ENCODE data around the gene ETV3.
"Not testable (repeated sequence)": the region's sequence is repeated elsewhere in the genome, so short reads cannot be mapped to it uniquely, and the experiment has no call there.

ETV3 gene

DNA sequence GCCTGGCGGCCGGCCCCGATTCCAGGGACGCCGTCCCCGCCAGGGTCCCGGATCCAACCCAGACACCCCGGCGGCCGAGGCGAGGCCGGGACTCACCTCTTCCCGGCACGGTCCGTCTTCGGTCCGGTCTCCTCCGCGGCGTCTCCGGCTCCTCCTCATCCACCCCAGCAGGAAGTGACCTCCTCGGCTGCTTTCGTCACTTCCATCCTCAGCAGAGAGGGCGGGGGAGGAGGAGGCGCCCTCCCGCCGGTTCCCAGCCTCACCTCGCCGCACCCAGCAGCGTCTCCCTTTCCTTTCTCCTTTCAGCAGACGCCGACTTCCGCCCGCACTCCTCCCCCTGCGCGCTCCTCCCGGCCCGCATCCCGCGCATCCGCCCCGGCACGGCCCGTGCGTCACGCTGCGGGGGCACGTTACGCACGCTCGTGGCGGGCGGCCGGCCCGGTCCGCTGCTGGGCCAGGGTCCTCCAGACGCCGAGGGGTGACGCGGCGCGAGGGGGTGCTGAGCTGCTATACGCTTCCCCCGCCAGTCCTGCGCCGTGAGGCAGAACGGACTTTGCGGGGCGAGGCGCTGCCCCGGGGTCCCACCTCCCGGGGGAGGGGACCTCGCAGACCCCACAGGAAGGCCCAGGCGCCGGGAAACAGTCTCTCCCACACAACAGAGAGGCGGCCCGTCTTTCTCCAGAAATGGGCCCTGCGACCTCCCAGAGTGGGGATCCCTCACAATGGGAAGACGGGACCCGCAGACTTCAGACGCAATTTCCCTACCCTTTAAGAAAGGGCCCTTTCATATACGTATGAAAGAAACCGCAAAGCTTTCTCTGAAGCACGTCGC, at the start of gene ETV3:
TSS of gene ETV3 (minus strand) at position 176 of the 832 bp plus-strand sequence. CDS start 2,043 bp downstream, outside the sequence.
- peak; percentile 60 for DNase-seq (ENCODE audit: low read depth)

DNA sequence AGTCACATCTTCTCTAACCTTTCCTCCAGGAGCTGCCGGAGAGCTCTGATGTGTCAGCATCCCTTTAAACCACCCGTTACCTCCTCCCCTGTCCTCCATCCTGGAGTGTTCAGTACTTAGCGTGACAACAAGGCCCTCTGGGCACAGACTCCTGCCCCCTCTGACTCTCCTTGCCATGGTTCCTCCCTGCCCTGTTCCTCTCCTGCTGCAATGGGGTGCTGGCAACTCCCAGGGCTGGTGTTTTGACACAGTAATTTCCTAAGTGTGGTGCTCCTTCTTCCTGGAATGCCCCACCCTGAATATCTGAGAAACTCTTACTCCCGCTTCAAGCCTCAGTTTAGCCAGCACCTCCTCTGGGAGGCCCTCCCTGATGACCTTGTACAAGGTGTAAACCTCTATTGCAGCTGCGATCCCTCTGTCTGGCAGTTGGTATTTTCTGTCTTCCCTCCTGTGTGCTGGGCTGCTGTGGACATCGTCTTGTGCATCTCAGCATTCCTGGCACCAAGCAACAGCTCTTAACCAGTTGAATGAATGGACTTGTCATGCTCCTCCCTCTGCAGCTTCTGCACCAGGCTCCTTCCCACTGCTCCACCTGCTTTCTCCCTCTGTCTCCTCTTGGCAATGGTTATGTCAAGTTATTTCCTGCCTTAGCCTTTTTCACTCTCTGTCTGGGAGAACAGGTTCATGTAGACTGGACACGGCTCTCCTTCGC, 48.2 kb upstream of the ETV3 start:
- no peak for DNase-seq (ENCODE audit: low read depth)

DNA sequence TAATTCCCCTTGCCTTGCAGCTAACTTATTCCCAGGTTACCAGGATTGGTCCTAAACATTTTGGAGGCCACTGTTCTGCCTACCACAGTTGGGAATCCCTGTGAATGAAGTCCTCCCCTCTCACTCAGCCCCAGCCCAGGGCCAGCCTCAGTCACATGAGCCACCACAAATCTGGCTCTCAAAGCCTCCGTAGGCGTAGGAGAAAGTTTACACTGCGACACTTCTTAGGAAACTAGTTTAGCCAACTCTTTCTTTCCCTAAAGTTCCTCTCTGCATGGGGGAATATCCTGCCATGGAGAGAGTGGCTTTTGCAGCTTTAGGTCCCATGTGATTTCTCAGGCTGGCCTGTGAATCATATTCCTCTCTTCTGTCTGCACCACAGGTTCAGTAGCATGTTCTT, 45.7 kb upstream of the ETV3 start:
- no peak for DNase-seq (ENCODE audit: low read depth)

DNA sequence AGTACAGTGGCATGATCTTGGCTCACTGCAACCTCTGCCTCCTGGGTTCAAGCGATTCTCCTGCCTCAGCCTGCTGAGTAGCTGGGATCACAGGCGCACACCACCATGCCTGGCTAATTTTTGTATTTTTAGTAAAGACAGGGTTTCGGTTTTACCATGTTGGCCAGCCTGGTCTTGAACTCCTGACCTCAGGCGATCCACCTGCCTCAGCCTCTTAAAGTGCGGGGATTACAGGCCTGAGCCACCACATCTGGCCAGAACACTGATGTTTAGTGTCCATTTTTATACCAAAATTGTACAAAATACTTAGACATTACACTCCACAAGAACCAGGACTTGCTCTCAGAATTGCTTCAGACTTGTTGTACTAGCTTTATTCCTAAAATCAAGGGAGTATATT, 44.2 kb upstream of the ETV3 start:
- not testable (repeated sequence) for DNase-seq (ENCODE audit: low read depth)

DNA sequence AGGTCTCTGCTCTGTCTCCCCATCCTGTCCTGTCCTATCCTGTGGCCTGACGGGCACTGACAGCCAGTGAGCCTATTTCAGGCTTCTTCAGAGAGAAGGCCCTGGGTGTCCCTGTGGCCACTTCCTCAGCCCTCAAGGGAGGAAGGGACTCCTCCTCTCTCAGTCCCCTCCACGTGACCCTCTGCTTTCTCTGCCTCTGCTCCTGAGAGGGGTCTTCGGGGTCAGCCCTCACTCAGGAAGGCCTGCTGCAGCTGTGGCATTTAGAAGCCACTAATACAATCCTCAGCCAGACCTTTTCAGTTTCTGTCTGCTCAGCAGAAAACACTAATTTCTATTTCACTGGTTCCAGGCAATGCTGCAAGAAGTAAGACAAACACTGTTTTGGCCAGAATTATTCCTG, 43.6 kb upstream of the ETV3 start:
- no peak for DNase-seq (ENCODE audit: low read depth)

DNA sequence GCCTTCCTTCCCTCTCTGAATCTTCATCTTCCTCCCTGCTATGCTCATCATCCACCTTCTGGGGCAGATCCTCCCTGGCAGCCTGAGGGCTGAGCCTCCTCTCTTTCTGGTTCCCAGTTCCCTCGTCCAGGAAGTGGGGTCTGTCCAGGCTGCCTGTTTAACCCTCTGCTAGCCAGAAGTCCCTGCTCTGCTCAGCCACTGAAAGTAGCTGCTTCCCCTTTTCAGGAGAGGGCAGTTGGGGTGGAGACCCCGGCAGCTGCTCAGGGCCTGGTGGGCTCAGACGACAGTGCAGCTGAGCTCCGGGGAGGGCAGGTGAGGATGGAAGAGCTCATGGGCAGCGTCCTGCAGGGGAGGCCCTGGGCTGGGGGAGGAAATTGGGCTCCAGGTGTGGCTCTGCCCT, 43.1 kb upstream of the ETV3 start:
- DNase-seq (ENCODE audit: low read depth), result no peak

DNA sequence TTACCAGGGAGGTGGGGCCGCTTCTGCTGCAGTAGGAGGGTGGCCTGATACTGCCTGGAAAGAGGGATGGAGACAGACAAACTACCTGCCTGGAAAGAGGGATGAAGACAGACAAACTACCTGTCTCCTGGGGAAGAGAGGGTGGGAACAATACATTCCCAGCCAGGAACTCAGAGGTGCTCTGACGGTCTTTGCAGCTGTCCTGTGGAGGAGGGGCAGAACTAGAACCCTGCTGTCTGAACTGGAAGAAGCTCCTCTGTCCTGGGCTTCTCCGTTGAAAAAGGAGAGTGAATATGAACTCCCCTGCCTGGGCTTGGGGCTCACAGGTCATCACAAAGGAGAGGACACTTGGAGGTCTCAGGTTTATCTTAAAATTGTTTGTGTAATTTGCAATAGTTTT, 40.3 kb upstream of the ETV3 start:
- no peak for DNase-seq (ENCODE audit: low read depth)

DNA sequence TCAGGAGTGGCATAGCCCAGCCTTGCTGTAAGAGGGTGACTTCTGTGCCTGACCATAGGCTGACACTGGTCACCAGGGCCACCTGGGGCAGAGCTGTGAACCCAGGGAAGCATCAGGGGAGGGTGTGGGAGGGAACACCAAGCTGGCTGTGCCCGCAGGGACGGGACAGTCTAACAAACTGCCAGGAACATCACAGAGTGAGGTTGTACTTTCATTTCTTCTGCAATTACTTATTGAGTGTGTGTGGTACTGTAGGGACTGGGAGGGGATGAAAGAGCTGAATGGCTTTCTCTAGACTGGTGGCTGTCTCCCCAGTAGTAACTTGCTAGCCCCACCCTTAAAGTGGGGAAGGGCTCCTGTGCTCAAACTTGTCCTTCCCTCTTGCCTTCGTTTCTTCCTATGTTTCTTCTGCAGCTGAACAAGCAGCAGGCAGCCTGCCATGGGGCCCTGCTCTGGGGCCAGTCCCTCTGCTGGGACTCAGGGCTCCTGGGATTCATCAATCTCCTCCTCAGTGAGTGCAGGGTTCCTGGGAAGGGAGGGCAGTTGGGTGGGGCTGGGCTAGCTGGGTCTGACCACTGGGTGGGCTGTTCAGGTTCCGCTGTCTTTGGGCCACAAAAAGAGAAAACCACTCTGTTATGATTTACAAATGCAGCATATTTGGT, 39.7 kb upstream of the ETV3 start:
- DNase-seq (ENCODE audit: low read depth), result no peak

DNA sequence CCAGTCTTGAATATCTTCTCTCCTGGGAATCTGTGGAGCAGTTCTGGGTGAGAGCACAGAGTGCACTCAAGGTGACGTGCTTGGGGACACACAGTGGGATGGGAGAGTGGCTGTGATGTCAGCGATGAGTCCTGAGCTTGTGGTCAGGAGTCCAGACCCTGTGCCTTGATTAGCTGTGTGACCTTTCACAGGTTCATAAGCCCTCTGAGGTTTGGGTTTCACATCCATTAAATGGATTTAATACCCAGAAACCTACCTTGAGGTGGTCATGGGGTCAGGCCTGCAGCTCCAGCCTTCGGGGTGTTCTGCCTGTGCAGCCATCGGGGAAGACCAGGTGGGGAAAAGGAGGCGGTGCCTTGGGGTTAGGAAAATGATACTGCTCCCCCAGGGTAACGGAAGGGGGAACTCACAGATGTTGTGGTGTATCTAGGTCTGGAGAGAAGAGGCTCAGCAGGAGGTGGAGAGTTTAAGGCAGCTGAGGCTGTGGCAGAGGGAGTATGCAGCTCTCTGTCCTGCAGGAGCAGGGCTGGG, 38.5 kb upstream of the ETV3 start:
- DNase-seq (ENCODE audit: low read depth), result no peak

DNA sequence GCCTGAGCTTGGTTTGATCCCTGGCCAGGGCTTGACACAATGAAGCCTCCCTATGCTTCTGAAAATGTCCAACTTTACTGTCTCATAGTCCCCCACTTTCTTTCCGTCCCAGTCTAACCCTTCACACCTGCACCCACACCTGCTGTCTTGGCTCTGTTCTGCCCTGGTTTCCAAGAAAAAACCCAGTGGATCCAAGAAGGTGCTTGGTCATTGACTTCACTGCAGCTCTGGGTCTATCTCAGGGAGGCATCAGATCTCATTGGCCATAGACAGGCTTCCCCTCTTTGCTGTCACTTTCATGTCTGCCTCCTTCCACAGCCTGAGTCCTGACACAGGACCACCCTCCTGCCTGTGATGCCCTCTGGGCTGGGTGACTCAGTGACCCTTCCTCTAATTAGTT, 37.8 kb upstream of the ETV3 start:
- DNase-seq (ENCODE audit: low read depth), result no peak

DNA sequence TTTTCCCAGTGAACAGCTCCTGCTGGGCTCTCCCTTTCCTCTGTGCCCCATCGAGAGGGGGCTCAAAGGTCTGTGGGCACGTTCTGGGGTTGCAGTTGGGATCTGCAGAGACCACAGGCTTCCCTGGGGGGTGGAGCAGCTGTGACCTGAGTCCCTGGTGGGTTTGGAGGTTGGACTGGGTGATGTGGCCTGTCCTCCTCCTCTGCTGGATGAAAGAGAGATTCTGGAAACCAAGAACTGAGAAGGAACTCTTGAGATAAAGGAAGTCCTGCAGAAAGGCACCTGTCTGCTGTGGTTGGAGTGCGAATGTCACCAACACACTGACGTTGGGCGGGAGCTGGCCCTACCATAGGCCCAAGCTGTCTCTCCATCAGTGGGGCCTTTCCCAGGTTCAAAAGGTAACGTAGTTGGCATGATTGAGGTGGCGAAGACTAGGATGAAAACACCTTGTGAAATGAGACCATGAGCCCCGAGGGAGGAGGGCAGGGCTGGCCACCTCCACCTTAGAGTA, 35.8 kb upstream of the ETV3 start:
- no peak for DNase-seq (ENCODE audit: low read depth)

DNA sequence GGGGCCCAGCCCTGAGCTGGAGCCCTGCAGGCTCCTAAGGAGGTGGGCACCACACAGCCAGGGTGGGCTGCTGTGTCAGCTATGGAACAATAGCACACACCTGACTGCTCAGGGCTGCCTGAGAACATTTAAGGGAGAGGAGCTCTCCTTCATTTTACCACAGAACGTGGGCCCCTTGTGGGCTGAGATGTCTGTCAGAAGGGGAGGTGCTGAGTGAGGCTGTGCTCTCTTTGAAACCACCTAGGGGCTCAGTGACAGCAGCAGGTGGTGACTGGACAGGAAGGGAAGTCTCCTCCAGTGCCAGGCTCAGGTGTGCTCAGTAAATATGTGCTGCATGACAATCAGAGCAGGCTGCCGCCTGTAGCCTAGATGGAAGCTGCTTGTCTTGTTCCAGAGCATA, 35.0 kb upstream of the ETV3 start:
- not testable (repeated sequence) for DNase-seq (ENCODE audit: low read depth)

DNA sequence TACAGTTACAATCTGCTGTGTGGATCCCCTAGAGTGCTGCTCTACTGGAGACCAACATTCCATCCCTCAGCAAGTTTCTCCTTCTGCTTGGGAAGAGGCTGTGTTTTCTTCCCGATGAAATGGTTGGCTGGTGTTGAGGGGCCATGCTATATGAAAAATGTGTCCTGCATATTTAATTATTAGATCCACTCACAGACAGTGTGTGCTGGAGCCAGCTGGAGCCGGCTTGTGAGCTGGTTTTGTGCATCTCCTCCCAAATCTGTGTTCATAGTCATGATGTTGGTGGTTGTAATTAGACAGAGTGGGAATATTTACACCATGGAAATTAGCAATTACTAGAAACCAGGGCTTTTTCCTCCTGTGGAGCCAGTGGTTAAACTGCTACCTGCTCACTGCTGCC, 34.4 kb upstream of the ETV3 start:
- not testable (repeated sequence) for DNase-seq (ENCODE audit: low read depth)

DNA sequence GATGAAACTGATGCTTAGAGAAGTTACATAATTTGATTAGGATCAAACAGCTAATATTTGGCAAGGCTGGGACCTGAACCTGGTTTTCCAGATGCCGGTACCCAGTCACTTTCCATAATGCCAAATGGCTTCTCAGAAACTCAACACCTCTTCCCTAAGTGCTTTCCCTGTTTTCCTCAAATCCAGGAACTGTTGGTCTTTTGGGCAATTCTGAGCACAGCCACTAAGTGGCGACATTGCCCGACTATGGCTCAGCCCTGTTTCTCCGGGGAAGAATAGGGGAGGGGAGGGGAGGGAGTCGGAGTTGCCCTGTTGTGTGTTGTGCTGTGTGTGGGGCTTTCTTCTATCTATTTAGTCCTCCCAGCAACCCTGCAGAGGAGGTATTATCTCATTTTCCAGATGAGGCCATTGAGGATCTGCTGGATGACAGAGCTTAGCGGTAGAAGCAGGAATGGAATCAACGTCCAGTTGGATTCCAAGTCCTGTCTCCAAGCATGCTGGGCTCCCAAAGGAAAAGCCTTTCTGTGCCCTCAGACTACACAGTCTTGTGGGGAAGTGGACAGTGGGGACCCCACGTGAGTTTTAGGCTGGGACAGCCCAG, 33.8 kb upstream of the ETV3 start:
- not testable (repeated sequence) for DNase-seq (ENCODE audit: low read depth)

DNA sequence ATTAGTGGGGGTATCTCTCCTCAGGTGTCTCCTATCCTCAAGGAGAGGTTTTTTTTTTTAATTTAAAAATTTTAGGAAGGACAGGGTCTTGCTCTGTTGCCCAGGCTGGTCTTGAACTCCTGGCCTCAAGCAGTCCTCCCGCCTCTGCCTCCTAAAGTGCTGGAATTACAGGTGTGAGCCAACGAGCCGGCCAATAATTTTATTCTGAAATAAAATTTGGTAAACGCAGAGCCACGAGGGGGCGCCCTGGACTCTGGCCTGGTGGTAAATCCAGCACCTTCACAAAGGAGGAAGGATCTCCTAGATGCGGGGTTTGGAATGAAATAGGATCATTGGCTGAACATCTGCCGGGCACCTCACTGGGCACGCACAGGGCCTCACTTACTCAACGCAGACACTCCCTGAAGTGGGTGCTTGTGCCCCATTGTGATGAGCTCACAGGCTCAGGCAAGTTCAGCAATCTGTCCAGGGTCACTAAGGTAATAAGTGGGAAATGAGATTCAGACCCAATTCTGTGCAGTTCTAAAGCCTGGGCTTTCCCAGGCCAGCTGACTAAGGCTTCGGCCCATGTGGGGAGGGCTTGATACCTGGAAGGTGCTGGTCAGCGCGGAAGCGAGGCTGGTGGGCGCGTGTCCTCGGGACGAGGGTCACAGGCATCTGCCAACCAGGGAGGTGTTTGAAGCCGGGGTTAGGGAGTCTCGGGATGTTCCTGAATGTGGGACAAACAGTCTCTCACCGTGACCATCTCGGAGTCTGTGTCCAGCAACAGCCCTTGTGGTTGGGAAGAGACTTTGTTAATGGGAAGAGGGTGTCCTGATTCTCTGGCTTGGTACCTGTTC, 32.7 kb upstream of the ETV3 start:
- DNase-seq (ENCODE audit: low read depth), result no peak

DNA sequence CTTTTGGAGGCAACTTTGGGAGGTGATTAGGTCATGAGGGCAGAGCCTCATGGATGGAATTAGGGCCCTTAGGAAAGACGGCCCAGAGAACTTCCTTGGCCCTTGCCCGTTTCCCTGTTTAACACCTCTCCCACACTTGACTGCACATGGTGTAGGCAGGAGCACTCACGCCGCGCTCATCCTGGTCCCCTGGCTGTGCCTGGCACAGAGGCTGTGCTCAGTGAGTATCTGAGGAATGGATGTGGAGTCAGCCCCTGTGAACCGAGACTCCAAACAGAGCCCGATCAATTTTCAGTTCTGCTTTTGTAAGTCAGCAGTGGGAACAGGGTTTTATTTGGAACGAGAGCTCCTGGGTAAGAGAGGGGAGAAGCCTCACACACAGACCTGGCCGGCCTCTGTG, 29.8 kb upstream of the ETV3 start:
- DNase-seq (ENCODE audit: low read depth), result no peak

DNA sequence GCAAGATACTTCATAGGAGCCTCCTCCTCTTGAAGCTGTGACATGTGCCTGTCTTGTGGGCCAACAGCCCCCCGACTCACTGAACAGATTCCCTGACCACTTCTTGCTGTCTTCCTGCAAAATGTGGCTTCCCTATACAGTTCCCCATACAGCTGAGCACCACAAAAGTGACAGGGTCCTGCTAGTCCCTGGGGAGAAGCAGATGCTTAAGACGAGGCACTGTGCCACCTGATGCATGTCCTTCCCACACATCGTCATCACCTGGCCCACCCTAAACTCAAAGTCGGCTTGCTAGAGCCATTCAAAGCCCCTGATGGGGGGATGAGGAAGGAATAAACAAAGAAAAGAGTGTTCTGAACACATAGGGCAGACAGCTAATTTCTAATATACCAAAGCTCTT, 29.2 kb upstream of the ETV3 start:
- no peak for DNase-seq (ENCODE audit: low read depth)

DNA sequence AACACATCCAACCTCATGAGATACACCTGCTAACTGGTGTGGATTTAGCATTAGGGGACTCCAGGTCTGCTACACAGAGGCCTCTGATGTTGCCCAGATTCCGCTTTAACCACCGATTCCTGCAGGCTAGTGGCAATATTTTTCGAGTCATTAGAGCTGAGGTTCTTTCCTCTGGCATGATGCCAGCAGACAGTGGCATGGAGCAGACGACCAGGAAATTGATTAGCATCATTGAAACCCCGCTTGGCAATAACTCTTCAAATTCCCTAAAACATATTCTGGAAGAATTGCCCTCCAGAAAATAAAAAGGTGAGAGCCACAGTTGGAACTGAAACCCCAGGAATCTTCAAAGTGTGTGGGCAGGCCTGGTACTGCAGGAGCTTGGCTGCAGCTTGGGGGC, 28.4 kb upstream of the ETV3 start:
- DNase-seq (ENCODE audit: low read depth), result no peak

DNA sequence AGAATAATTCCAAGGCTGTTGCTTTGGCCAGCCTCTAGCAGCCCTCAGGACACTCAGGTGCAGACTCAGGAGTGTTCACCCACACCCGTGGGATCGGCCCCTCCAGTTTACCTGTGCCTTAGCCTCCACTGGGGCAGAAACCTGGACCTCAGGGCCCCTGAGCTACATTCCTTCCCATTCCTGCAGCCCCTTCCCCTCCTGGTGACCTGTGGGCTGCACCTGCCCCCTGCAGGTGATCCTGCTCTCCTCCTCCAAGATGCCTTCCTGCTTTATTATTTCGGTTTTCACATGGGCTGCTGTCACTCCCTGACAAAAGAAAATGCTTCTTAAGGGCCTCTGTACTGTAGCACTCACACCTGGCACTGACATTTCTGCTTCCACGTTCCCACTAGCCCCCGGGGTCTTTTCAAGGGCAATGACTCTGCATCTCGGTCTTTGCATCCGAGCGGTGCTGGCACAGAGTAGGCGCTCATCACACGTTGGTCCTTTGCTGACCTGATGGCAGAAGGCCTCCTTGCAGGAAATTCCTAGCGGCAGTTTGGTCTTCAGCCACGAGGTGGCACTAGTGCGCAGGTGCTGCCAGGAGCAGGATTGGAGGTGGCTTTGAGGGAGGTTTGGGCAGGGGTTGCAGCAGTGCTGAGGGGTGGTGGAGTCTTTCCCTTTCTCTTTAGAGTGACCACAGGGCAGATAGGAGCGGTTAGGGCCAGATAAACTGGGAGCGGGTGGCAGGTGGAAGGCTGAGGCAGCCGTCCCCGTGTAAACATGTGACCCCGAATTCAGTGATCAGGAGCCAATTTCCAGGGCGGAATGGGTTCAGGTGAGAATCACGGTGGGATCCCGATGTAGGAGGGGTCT, 25.3 kb upstream of the ETV3 start:
- no peak for DNase-seq (ENCODE audit: low read depth)

DNA sequence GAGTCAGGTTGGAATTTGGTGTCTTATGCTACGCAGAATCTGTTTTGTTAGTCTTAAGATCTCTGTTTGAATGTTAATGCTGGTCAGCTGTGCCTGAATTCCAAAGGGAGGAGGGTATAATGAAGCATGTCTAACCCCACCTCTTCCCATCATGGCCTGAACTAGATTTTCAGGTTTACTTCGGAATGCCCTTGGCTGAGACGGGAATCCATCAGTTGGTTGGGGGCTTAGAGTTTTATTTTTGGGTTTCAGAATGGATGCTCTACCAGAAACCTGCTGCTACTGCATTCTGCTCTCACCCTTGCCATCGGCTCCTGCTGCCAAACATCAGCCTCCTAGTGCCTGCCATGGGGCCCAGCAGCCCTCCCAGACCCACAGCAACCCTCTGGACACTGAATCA, 24.1 kb upstream of the ETV3 start:
- no peak for DNase-seq (ENCODE audit: low read depth)
